A549 (cell line): ENCODE results near the gene H6PD.

ENCODE experiments used
- ATOH8 ChIP-seq: fragments of 250-450 bp; sonication (Bioruptor Pico); IDR thresholded peaks from 2 replicates; pipeline ENCODE4 v1.5.0; 2020; ENCODE audit warnings: low read depth, mild to moderate bottlenecking, moderate library complexity
- CBX8 ChIP-seq: fragments of 200-600 bp; sonication (generic); IDR thresholded peaks from 2 replicates; pipeline ENCODE4 v1.6.1; 2016
- CEBPB ChIP-seq, 2 experiments: fragments of >200 bp in 1 of 2; sonication (Bioruptor Twin) in 1 of 2; formaldehyde crosslinking in 1 of 2; IDR thresholded peaks; 2 replicates each; pipeline ENCODE4 v1.6.1; 2012 to 2016
- CTCF ChIP-seq: fragments of >200 bp; sonication (Bioruptor Twin); formaldehyde crosslinking; IDR thresholded peaks from 3 replicates; pipeline ENCODE4 v1.5.1; 2016
- EP300 ChIP-seq, 2 experiments: fragments of >200 bp; sonication (Bioruptor Twin); formaldehyde crosslinking; IDR thresholded peaks; 2 replicates in 1 of 2; 3 replicates in 1 of 2; pipeline ENCODE4 v1.6.1; 2016 to 2017
- ESRRA ChIP-seq: fragments of 150-350 bp; IDR thresholded peaks from 2 replicates; pipeline ENCODE4 v1.6.1; 2014; ENCODE audit warnings: mild to moderate bottlenecking, low read length, borderline replicate concordance
- JUN ChIP-seq, 2 experiments: fragments of >200 bp; sonication (Bioruptor Twin); formaldehyde crosslinking; IDR thresholded peaks; 2 replicates in 1 of 2; 3 replicates in 1 of 2; pipeline ENCODE4 v1.6.1; 2016 to 2017
- MAX ChIP-seq: IDR thresholded peaks from 2 replicates; pipeline ENCODE4 v1.6.1; 2012
- POLR2A ChIP-seq: IDR thresholded peaks from 2 replicates; pipeline ENCODE4 v1.6.1; 2012; ENCODE audit warnings: mild to moderate bottlenecking, low read length
- POLR2AphosphoS2 ChIP-seq: conservative IDR thresholded peaks from 2 replicates; pipeline ENCODE4 v1.6.1; 2012; ENCODE audit warnings: low read length, improper control_type of control experiment, inconsistent platforms
- RCOR1 ChIP-seq: fragments of 150-350 bp; IDR thresholded peaks from 2 replicates; pipeline ENCODE4 v1.6.1; 2014; ENCODE audit warnings: antibody characterized with exemption, low read length, low read depth
- TF ChIP-seq, protein P1 (sequence below): fragments of 200-600 bp; sonication (generic); IDR thresholded peaks from 2 replicates; pipeline ENCODE4 v1.6.1; 2016; ENCODE audit warnings: antibody characterized with exemption, mild to moderate bottlenecking, moderate library complexity
- TF ChIP-seq, protein P2 (sequence below): fragments of 450-650 bp; IDR thresholded peaks from 2 replicates; pipeline ENCODE4 v1.6.1; 2014; ENCODE audit warnings: antibody characterized with exemption
- TF ChIP-seq, protein P3 (sequence below): fragments of 150-350 bp; IDR thresholded peaks from 2 replicates; pipeline ENCODE4 v1.6.1; 2014; ENCODE audit warnings: low read depth, mild to moderate bottlenecking, low read length

DNA sequence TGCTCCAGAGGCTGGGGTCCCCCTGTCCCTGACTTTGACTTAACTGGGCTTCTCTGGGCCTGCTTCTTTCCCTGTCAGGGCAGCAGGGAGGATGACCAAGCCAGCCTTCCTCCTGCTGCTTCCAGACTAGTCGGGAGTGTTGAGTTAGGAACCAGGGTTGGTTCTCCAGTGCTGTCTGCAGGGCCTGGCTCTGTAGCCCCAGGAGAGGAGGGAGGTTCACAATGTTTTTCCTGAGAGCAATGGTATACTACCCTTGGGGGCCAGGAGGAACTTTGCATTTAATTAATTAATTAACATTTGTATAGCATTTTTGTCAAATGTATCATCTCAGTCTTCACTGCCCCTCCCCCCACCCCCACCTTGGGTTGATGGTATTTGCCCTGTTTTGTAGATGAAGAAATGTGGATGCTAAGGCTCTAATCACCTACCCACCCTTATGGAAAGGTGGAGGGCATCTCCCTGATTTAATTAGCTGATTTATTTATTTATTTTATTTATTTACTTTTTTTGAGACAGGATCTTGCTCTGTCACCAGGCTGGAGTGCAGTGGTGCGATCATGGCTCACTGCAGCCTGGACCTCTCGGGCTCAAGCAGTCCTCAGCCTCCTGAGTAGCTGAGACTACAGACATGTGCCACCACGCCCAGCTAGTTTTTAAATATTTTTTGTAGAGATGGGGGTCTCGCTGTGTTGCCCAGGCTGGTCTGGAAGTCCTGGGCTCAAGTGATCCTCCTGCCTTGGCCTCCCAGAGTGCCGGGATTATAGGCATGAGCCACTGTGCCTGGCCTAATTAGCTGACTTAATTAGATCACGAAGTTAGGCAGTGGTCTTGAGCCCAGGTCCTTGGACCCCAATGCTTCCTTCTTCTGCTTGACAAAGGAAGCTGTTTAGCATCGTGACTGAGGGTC, 6.6 kb downstream of the H6PD start:
- TF ChIP-seq, protein P1, sequence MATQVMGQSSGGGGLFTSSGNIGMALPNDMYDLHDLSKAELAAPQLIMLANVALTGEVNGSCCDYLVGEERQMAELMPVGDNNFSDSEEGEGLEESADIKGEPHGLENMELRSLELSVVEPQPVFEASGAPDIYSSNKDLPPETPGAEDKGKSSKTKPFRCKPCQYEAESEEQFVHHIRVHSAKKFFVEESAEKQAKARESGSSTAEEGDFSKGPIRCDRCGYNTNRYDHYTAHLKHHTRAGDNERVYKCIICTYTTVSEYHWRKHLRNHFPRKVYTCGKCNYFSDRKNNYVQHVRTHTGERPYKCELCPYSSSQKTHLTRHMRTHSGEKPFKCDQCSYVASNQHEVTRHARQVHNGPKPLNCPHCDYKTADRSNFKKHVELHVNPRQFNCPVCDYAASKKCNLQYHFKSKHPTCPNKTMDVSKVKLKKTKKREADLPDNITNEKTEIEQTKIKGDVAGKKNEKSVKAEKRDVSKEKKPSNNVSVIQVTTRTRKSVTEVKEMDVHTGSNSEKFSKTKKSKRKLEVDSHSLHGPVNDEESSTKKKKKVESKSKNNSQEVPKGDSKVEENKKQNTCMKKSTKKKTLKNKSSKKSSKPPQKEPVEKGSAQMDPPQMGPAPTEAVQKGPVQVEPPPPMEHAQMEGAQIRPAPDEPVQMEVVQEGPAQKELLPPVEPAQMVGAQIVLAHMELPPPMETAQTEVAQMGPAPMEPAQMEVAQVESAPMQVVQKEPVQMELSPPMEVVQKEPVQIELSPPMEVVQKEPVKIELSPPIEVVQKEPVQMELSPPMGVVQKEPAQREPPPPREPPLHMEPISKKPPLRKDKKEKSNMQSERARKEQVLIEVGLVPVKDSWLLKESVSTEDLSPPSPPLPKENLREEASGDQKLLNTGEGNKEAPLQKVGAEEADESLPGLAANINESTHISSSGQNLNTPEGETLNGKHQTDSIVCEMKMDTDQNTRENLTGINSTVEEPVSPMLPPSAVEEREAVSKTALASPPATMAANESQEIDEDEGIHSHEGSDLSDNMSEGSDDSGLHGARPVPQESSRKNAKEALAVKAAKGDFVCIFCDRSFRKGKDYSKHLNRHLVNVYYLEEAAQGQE, result no peak
- TF ChIP-seq ATOH8 (CRISPR knock-in tag) (no peak), POLR2AphosphoS2 (no peak), CTCF (no peak), CEBPB (IDR thresholded peaks at IDR 0.05) (no peak), POLR2A (no peak), MAX (no peak), CBX8 (no peak), RCOR1 (no peak), EP300 (IDR thresholded peaks at IDR 0.05) (no peak), JUN (IDR thresholded peaks at IDR 0.05) (no peak), ESRRA (no peak)
- TF ChIP-seq, protein P2, sequence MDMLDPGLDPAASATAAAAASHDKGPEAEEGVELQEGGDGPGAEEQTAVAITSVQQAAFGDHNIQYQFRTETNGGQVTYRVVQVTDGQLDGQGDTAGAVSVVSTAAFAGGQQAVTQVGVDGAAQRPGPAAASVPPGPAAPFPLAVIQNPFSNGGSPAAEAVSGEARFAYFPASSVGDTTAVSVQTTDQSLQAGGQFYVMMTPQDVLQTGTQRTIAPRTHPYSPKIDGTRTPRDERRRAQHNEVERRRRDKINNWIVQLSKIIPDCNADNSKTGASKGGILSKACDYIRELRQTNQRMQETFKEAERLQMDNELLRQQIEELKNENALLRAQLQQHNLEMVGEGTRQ, result no peak
- TF ChIP-seq, protein P3, sequence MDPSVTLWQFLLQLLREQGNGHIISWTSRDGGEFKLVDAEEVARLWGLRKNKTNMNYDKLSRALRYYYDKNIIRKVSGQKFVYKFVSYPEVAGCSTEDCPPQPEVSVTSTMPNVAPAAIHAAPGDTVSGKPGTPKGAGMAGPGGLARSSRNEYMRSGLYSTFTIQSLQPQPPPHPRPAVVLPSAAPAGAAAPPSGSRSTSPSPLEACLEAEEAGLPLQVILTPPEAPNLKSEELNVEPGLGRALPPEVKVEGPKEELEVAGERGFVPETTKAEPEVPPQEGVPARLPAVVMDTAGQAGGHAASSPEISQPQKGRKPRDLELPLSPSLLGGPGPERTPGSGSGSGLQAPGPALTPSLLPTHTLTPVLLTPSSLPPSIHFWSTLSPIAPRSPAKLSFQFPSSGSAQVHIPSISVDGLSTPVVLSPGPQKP, result no peak
